Astrocyte of the spinal cord (primary cell): ENCODE measurements around the gene ZP3.
"Not testable (repeated sequence)": the region's sequence is repeated elsewhere in the genome, so short reads cannot be mapped to it uniquely, and the experiment has no call there.

ENCODE experiments used
- DNase-seq: peaks from one replicate; pipeline ENCODE4 v3.0.0; 2011; ENCODE audit warnings: low read depth, low spot score
- H3K4me3 ChIP-seq: 2 replicates; pipeline ENCODE4 v1.5.1; 2011; ENCODE audit warnings: low read depth, mild to moderate bottlenecking, low read length, moderate library complexity
- in situ Hi-C: cut with HindIII; loops from 2 replicates; pipeline ENCODE4 v1.10.0; 2017; ENCODE audit warnings: low sequenced_read_pairs

The ZP3 gene

DNA sequence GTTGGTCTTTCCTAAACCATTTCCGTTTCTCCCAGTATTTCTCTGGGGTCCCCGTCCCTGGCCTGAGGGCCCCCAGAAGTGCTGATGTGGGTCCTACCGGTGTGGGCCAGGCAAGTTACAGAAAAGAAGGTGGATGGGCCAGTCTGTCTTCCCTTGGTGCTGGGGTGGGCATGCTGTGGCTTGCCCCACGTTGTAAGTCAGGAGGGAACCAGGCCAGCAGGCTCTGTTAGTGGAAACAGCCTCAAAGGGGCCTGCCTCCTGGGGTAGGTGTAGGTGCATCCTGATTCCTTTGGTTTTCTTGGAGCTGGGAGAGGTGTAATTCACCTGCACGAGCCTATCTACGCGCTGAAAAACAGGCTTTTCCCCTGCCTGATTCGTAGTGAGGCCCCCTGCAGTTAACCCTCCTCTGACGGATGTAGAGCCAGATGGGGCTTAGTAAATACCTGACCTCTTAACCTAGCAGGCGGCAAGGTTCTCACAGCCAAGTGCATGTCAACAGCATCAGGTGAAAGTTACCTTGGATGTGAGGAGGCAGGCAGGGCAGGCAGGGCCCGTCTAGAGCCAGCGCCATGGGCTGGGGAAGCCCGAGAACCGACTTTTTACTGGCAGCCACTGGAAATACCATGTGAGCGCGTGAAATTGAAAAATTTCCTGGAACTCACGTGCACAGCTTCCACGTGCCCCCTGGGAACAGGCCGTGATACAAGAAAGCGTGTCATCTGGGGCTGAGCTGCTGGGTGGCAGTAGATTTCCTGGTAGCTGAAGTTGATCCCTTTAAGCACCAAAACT, 61.3 kb downstream of the ZP3 start:
- DNase-seq, in situ Hi-C loops, H3K4me3 ChIP-seq: not testable (repeated sequence)

DNA sequence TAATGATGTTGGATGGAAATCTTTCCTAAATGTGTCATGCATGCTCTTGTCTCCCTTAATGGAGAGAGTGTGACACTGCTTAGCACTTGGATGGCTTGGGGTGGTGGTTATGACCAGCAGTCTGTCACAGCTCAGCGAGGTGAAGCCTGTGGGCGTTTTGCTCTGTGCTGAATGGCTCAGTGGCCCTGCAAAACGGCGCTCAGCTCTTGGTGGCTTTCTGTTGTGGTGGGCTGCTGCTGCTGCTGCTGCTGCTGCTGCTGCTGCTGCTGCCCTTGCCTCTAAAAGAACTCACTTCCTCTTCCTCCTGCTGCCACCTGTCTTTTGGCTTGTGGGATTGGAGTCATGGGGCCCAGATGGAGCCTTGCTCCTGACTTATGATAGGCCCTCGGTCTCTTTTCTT, 61.9 kb downstream of the ZP3 start:
- H3K4me3 ChIP-seq, in situ Hi-C loops, DNase-seq: not testable (repeated sequence)

DNA sequence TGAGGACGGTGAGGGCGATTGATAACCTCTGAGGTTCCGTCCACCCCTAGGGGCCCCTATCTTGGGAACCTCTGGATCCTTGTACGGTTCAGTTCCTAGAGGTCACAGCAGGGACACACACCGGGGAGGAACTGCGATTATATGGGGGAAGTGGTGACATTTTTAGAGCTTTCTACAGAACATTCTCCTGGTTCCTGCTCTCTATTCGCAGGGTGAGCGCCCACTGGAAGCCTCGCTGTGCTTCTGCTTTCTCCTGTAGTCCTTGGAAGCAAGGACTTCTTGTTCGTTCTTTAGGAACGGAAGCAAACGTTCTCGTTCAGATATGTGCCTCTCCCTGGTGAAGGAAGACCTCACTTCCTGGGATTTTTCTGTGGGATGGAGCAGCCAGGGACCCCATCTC, 63.2 kb downstream of the ZP3 start:
- DNase-seq, H3K4me3 ChIP-seq, in situ Hi-C loops: not testable (repeated sequence)
